Liver (tissue), 3 donors: ENCODE data around the gene EXT2.

Experiments used
- ATF3 ChIP-seq: IDR thresholded peaks from 2 replicates; pipeline ENCODE4 v1.6.1; 2016; ENCODE audit warnings: antibody characterized with exemption
- EGR1 ChIP-seq, 2 donors: IDR thresholded peaks; 2 replicates each; pipeline ENCODE4 v1.6.1; 2016 to 2018; ENCODE audit warnings: antibody characterized with exemption in 2 of 2, low read depth in 2 of 2
- FOXA1 ChIP-seq: IDR thresholded peaks from 2 replicates; pipeline ENCODE4 v1.6.1; 2016; ENCODE audit warnings: antibody characterized with exemption
- FOXA2 ChIP-seq: IDR thresholded peaks from 2 replicates; pipeline ENCODE4 v1.6.1; 2016; ENCODE audit warnings: antibody characterized with exemption
- GABPA ChIP-seq, 2 donors: IDR thresholded peaks in 1 of 2; conservative IDR thresholded peaks in 1 of 2; 2 replicates each; pipeline ENCODE4 v1.6.1; 2016; ENCODE audit warnings: antibody characterized with exemption in 2 of 2, mild to moderate bottlenecking in 1 of 2, moderate library complexity in 1 of 2
- JUND ChIP-seq, 2 donors: IDR thresholded peaks; 2 replicates each; pipeline ENCODE4 v1.6.1; 2016; ENCODE audit warnings: antibody characterized with exemption in 2 of 2
- RAD21 ChIP-seq, 2 donors: IDR thresholded peaks; 2 replicates each; pipeline ENCODE4 v1.6.1; 2016; ENCODE audit warnings: antibody characterized with exemption in 2 of 2, mild to moderate bottlenecking in 2 of 2
- RXRA ChIP-seq, 2 donors: IDR thresholded peaks; 2 replicates each; pipeline ENCODE4 v1.6.1; 2017 to 2018; ENCODE audit warnings: antibody characterized with exemption in 2 of 2, mild to moderate bottlenecking in 1 of 2
- SP1 ChIP-seq: IDR thresholded peaks from 2 replicates; pipeline ENCODE4 v1.6.1; 2018; ENCODE audit warnings: antibody characterized with exemption, mild to moderate bottlenecking
- TAF1 ChIP-seq: conservative IDR thresholded peaks from 2 replicates; pipeline ENCODE4 v1.6.1; 2016; ENCODE audit warnings: antibody characterized with exemption, mild to moderate bottlenecking
- ZBTB33 ChIP-seq: IDR thresholded peaks from 2 replicates; pipeline ENCODE4 v1.6.1; 2016; ENCODE audit warnings: antibody characterized with exemption
- TF ChIP-seq, protein P1 (sequence below): fragments of 150-350 bp; IDR thresholded peaks from 2 replicates; pipeline ENCODE4 v1.5.1; 2017; ENCODE audit warnings: improper control_type of control experiment, low read depth, low read length; ENCODE audit not compliant: missing input control
- TF ChIP-seq, protein P2 (sequence below): IDR thresholded peaks from 2 replicates; pipeline ENCODE4 v1.6.1; 2016; ENCODE audit warnings: antibody characterized with exemption
- TF ChIP-seq, protein P3 (sequence below): IDR thresholded peaks from 2 replicates; pipeline ENCODE4 v1.6.1; 2016; ENCODE audit warnings: antibody characterized with exemption, mild to moderate bottlenecking
- donor health status: healthy.
- donor health status: healthy.

DNA sequence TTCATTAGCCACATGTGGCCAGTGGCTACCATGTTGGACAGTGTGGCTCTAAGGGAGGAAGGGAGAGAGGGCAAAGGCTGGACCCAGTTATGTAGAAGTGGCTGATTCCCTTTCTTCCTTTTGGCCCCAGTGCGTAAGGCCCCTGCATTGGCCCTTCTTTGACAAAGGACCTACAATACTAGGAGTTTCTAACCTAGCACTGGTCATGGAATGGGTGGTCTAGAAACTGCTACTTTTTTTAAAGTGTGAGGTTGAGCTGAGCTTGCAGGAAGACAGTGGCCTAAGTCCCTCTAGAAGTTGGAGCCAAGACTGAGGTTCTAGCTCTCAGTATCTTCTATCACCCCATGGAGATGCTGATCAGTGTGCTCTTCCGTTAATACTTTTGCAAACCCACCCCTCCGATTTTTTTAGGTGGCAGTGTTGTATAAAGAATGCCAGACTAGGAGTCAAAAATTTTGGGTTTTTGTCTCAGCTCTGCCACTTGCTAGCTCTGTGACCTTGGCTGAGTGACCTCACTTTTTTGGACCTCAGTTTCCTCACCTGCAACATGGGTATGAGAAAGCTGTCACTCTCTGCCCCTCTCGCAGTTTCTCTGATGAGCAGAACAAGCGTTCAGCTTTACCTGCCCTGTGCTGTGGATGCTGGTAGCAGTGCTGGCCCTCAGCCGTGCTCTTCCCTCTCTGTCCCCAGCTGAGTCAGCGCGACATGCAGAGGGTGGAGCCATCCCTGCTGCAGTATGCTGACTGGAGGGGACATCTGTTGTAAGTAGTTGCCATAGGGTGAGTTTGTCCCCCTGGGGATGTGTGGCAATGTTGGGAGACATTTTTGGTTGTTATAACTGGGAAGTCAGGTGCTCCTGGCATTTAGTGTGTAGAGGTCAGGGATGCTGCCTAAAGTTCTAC is 22.5 kb upstream of the EXT2 start:
- TF ChIP-seq, protein P1, sequence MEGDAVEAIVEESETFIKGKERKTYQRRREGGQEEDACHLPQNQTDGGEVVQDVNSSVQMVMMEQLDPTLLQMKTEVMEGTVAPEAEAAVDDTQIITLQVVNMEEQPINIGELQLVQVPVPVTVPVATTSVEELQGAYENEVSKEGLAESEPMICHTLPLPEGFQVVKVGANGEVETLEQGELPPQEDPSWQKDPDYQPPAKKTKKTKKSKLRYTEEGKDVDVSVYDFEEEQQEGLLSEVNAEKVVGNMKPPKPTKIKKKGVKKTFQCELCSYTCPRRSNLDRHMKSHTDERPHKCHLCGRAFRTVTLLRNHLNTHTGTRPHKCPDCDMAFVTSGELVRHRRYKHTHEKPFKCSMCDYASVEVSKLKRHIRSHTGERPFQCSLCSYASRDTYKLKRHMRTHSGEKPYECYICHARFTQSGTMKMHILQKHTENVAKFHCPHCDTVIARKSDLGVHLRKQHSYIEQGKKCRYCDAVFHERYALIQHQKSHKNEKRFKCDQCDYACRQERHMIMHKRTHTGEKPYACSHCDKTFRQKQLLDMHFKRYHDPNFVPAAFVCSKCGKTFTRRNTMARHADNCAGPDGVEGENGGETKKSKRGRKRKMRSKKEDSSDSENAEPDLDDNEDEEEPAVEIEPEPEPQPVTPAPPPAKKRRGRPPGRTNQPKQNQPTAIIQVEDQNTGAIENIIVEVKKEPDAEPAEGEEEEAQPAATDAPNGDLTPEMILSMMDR: no peak
- TF ChIP-seq SP1 (no peak), EGR1 (IDR thresholded peaks at IDR 0.05; ENCODE audit: low read depth in 2 of 2) (no peak), TAF1 (no peak), RAD21 (IDR thresholded peaks at IDR 0.05) (no peak), FOXA1 (no peak), ATF3 (no peak), ZBTB33 (no peak), JUND (IDR thresholded peaks at IDR 0.05) (no peak), GABPA (IDR thresholded peaks at IDR 0.05 in 1 of 2, conservative IDR thresholded peaks at IDR 0.05 in 1 of 2) (no peak), FOXA2 (no peak), RXRA (IDR thresholded peaks at IDR 0.05) (no peak)
- TF ChIP-seq, protein P2, sequence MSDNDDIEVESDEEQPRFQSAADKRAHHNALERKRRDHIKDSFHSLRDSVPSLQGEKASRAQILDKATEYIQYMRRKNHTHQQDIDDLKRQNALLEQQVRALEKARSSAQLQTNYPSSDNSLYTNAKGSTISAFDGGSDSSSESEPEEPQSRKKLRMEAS: no peak
- TF ChIP-seq, protein P3, sequence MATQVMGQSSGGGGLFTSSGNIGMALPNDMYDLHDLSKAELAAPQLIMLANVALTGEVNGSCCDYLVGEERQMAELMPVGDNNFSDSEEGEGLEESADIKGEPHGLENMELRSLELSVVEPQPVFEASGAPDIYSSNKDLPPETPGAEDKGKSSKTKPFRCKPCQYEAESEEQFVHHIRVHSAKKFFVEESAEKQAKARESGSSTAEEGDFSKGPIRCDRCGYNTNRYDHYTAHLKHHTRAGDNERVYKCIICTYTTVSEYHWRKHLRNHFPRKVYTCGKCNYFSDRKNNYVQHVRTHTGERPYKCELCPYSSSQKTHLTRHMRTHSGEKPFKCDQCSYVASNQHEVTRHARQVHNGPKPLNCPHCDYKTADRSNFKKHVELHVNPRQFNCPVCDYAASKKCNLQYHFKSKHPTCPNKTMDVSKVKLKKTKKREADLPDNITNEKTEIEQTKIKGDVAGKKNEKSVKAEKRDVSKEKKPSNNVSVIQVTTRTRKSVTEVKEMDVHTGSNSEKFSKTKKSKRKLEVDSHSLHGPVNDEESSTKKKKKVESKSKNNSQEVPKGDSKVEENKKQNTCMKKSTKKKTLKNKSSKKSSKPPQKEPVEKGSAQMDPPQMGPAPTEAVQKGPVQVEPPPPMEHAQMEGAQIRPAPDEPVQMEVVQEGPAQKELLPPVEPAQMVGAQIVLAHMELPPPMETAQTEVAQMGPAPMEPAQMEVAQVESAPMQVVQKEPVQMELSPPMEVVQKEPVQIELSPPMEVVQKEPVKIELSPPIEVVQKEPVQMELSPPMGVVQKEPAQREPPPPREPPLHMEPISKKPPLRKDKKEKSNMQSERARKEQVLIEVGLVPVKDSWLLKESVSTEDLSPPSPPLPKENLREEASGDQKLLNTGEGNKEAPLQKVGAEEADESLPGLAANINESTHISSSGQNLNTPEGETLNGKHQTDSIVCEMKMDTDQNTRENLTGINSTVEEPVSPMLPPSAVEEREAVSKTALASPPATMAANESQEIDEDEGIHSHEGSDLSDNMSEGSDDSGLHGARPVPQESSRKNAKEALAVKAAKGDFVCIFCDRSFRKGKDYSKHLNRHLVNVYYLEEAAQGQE: no peak
